ENCODE data around the gene FAT1.

- no peak for TF ChIP-seq POLR2A (IDR thresholded peaks at IDR 0.05)
- TF ChIP-seq, protein P1, sequence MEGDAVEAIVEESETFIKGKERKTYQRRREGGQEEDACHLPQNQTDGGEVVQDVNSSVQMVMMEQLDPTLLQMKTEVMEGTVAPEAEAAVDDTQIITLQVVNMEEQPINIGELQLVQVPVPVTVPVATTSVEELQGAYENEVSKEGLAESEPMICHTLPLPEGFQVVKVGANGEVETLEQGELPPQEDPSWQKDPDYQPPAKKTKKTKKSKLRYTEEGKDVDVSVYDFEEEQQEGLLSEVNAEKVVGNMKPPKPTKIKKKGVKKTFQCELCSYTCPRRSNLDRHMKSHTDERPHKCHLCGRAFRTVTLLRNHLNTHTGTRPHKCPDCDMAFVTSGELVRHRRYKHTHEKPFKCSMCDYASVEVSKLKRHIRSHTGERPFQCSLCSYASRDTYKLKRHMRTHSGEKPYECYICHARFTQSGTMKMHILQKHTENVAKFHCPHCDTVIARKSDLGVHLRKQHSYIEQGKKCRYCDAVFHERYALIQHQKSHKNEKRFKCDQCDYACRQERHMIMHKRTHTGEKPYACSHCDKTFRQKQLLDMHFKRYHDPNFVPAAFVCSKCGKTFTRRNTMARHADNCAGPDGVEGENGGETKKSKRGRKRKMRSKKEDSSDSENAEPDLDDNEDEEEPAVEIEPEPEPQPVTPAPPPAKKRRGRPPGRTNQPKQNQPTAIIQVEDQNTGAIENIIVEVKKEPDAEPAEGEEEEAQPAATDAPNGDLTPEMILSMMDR (IDR thresholded peaks at IDR 0.05): no peak
Measured at GRCh38 chr4:186537843-186538521, 185.7 kb downstream of the FAT1 start.

Measured in testis (tissue), 2 donors.